Epithelial cell of esophagus (primary cell): ENCODE results near the gene TBC1D14.

Source experiments
- DNase-seq: peaks from one replicate; pipeline ENCODE4 v3.0.0; 2010; ENCODE audit warnings: low read depth
- H3K4me3 ChIP-seq: 2 replicates; pipeline ENCODE4 v1.5.1; 2011; ENCODE audit warnings: mild to moderate bottlenecking, low read length, control low read depth
- CTCF ChIP-seq: IDR thresholded peaks from 2 replicates; pipeline ENCODE4 v1.5.1; 2011; ENCODE audit warnings: low read depth, mild to moderate bottlenecking, low read length, control low read depth, inconsistent platforms; ENCODE audit not compliant: insufficient read depth; ENCODE audit errors: missing control alignments

The TBC1D14 gene

GRCh38 chr4:7041801-7042502 lies 132.3 kb downstream of the TBC1D14 start:
- DNase-seq: no peak
- peak overlapping the region; percentile 74 for H3K4me3 ChIP-seq
- TF ChIP-seq CTCF: no peak

- DNase-seq: peak; percentile 99
- peak overlapping the region; percentile 74 for H3K4me3 ChIP-seq
Observed at GRCh38 chr4:7042503-7043283, 133.1 kb downstream of the TBC1D14 start.

GRCh38 chr4:7043284-7044136 lies 133.9 kb downstream of the TBC1D14 start, which contains the start of gene TADA2B:
Gene TADA2B, plus strand, starts transcription at chr4:7043372. Its CDS starts 208 bp downstream, at chr4:7043580.
- peak; percentile 45 for DNase-seq
- no peak for TF ChIP-seq CTCF
- peak within 1 kb of the TSS; percentile 84 for H3K4me3 ChIP-seq

More at GRCh38 chr4:7042503-7043283, 133.1 kb downstream of the TBC1D14 start:
- TF ChIP-seq CTCF: no peak

GRCh38 chr4:7044137-7044930 lies 134.7 kb downstream of the TBC1D14 start:
- TF ChIP-seq CTCF: no peak
- no peak for DNase-seq

GRCh38 chr4:7045553-7045952 lies 135.9 kb downstream of the TBC1D14 start:
- no peak for TF ChIP-seq CTCF
- no peak for DNase-seq
- H3K4me3 ChIP-seq: peak overlapping the region; percentile 84

More at GRCh38 chr4:7044137-7044930, 134.7 kb downstream of the TBC1D14 start:
- peak overlapping the region; percentile 84 for H3K4me3 ChIP-seq
